IPS-NIHi7 (cell line): ENCODE measurements around the gene KLC4.
A peak's percentile ranks its signal among the peaks of the same experiment; 100 is the strongest.

Experiments used
- DNase-seq: peaks from one replicate; pipeline ENCODE4 v3.0.0; 2012; ENCODE audit warnings: mixed read lengths; ENCODE audit errors: extremely low spot score

Gene KLC4

DNA sequence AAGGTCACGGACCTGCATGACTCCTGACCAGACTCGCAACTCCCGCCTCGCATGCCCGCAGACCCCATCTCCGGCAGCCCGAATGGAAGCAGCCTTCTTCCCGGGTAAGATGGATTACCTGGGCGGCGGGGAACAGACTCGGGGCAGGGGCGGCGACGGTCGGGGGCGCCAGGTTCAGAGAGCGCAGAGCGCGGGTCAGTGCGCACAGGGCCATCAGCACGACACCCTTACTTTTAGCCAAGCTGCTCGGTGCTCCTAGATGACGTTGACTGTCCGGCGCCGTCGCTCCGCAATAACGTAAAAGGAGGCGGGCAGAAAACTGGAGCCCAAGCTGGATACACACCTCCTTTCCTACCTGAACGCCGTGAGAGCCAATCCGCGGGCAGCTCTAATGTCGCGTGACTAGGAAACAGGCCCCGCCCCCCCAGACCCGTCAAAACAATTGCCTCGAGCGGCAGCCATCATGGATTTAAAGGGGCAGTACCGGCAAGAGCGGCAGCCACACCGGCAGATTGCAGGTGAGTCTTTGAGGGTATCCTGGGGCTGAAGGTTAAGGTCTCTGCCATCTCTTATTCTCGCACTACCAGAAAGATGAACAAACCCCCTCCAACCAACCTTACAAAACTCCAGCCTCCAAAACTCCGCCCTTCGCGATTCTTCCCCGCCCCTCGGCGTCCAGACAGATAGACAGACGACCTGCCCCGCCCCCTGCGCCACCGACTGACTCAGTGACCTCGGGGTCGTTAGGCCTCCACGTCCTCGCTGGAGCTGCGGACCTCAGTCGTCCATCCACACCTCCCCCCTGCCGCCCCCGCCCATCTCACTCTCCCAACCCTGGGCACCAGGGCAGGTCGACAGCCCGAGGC, at the start of gene KLC4, which contains the start of gene MRPL2:
Gene KLC4 (plus strand): TSS at position 464 of the 866 bp plus-strand sequence. CDS start 1,705 bp downstream, outside the sequence.
Gene MRPL2 (minus strand): TSS at position 267 of the 866 bp plus-strand sequence. CDS start 53 bp downstream, at position 214.
- DNase-seq, result peak; percentile 100

GRCh38 chr6:43011207-43011606, 48.2 kb upstream of the KLC4 start:
- no peak for DNase-seq

DNA sequence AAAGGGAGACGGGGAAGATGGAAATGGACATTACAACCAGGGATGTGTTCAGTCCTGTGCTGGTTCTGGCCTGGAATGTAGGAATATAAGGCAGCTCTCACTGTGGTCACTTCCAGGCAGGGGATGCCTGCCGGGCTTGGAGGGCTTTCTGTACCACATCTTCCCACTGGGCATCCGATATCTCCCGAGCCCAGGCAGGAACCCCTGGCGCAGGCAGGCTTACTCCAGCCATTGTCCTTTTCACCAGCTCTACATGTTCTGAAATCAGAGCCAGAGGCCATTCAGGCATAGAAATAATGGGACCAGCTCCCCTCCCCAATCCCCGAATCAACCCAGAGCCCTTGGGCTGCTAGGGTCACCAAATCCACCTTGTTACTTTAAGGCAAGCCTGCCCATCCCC, 47.1 kb upstream of the KLC4 start:
- DNase-seq, result no peak

DNA sequence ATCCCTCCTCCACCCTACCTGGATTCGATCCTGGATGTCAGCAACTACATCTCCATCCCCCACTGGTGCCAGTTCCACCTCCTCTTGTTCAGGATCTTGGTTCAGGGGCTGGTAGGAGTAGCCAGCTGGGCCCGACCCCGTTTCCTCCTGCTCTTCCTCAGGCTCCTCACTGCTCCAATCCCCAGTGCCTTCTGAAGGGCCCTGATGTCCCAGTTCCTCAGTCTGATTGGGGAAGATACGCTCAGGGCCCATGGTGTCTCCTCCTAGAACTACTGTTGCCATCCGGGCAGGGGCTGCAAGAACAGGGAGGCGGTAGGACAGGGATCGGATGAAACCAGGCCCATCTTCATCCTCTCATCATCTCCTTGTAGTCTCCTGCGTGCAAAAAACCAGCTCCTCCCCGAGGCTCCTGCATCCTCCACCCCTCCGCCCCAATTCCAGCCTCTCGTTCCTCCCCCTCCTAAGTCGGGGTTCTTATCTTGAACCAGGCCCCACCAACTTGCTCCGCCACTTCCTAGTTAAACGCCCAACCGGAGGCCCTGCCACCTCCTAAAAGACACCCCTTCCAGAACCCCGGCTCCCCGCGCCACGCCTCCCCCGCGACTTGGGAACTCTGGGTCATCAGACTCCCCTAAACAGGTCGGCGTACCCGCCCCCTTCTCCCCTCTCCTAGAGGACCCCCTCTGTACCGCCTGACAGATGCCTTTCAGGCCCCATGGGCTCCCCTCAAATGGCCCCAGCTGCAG, 46.2 kb upstream of the KLC4 start:
- DNase-seq, result no peak

- DNase-seq, result peak; percentile 99
Observed at GRCh38 chr6:43013843-43014433, 45.5 kb upstream of the KLC4 start, which contains the start of the genes KLHDC3 and MEA1. KLHDC3 (plus strand) TSS chr6:43014249; CDS start chr6:43017193, 2,944 bp downstream. MEA1 (minus strand) TSS chr6:43013946; CDS start chr6:43013813, 133 bp downstream.

- DNase-seq, result no peak
Observed at GRCh38 chr6:43014434-43014909, 45.0 kb upstream of the KLC4 start.

GRCh38 chr6:43016176-43016942, 43.1 kb upstream of the KLC4 start:
- no peak for DNase-seq

DNA sequence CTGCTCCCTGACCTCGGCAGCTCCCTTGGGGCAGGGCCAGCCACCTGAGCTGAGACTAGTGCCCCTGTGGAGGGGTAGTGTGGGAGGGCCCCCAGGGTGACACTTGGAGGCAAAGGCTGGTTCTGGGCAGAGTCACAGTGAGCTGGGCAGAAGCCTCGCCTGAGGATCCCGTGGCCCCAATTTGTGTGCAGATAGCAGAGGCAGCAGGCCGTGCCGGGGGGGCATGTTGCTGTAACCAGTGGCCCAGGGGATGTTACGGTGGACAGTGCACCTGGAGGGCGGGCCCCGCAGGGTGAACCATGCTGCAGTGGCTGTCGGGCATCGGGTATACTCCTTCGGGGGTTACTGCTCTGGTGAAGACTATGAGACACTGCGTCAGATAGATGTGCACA, 42.5 kb upstream of the KLC4 start:
- DNase-seq, result no peak

GRCh38 chr6:43019152-43019551, 40.3 kb upstream of the KLC4 start:
- DNase-seq, result no peak

DNA sequence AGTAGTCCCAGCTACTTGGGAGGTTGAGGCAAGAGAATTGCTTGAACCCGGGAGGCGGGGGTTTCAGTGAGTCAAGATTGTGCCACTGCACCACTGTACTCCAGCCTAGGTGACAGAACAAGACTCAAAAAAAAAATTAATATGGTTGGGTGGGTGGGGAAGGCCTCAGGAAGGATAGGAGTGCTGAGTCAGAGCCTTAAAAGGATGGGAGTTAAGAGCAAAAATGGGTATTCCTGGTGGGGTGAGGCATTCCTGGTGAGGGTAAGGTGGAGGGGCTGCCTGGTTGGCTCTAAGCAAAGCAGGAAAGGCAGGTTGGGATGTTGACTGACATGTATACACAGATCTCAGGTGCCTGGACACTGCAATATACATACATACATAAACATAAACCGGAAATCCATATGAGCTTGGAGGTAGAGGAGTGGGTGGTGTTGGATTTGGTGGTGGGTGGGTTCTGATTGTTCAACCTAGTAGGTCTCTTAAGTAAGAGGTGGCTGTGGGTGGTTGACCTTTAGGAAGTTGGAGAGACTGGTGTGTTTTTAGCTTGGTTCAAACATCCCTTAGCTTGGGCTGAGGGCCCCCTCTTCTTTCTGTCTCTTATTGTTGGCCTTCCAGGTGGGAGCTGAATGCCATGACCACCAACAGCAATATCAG, 39.3 kb upstream of the KLC4 start:
- no peak for DNase-seq

- DNase-seq, result peak; percentile 78
Observed at GRCh38 chr6:43020847-43021246, 38.6 kb upstream of the KLC4 start.

- DNase-seq, result peak; percentile 89
Observed at GRCh38 chr6:43021270-43022047, 38.0 kb upstream of the KLC4 start, which contains the start of gene RRP36. RRP36 (plus strand) TSS chr6:43021623; CDS start chr6:43021655, 32 bp downstream.

DNA sequence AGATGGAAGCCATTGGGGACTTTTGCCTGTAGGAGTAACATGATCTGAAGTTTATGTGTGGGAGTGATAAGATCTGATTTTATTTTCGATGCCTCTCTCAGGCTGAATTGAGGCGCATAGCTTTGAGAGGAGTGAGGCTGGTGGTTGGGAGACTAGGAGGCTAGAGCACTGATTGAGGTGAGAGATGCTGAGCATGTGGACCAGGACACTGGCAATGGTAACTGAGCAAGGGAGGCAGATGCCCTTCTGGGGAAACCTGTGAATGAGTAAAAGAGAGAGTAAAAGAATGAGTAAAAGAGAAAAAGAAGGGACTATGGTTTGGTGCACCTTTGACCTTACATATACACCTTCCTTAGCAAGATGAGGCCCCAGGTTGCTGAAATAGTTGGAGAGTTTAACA, 35.0 kb upstream of the KLC4 start:
- DNase-seq, result no peak

GRCh38 chr6:43026365-43026764, 33.1 kb upstream of the KLC4 start:
- no peak for DNase-seq

- no peak for DNase-seq
Observed at GRCh38 chr6:43029120-43029519, 30.3 kb upstream of the KLC4 start.

GRCh38 chr6:43032326-43032725, 27.1 kb upstream of the KLC4 start:
- no peak for DNase-seq

DNA sequence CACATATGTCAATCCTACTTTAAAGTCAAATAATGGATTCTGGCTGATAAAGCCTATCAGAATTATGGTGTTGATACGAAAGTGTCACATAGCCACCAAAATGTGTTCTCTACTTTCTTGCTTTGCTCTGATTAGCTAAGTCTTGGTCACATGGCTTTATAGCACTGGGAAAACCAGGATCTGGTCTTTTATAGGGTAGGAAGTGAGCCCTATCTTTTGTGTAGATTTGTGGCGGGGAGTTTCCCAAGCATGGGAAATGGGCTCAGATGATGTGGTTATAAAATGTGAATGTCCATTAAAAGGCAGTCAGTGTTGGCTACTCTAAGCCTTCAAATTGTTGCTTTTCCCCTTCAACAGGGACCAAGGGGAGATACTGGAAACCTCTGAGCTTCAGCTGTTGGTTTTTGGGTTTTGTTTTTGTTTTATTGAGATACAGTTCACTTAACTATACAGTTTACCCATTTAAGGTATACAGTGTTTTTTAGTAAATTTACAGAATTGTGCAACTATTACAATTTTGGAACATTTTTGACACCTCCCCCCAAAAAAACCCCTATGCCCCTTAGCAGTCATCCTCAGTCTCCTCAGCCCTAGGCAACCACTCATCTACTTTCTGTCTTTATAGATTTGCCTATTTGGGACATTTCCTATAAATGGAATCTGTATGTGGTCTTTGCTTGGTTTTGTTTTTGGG, 25.8 kb upstream of the KLC4 start:
- no peak for DNase-seq

DNA sequence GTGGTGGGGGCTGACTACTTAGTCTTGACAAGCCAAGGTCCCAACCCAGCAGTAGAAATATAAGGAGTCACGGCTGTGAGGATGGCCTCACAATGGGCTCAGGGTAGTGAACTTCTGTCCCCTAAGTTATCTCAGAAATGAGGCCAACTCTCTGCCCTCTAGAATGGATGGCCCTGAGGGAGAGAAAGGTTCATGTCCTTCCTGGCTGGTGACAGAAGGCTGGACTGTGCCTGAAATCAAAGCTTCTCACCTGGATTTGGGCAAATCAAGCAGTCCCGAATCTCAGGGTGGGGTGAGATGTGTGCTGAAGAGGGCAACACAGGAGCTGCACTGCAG, 25.3 kb upstream of the KLC4 start:
- no peak for DNase-seq

- DNase-seq, result no peak
Observed at GRCh38 chr6:43035495-43036194, 23.8 kb upstream of the KLC4 start.
